Measurements from ENCODE around the gene BEST2.
A peak's percentile ranks its signal among the peaks of the same experiment; 100 is the strongest.

BEST2 gene

GRCh38 chr19:12754465-12755196 lies 3.0 kb downstream of the BEST2 start:
- no peak for TF ChIP-seq CTCF (IDR thresholded peaks at IDR 0.05)

- no peak for TF ChIP-seq CTCF (IDR thresholded peaks at IDR 0.05)
Measured at GRCh38 chr19:12756150-12756883, 4.7 kb downstream of the BEST2 start.

GRCh38 chr19:12757544-12758274 lies 6.1 kb downstream of the BEST2 start:
- peak; percentile 93 for TF ChIP-seq CTCF (IDR thresholded peaks at IDR 0.05)

- TF ChIP-seq CTCF (IDR thresholded peaks at IDR 0.05) = no peak
Measured at GRCh38 chr19:12759686-12760085, 8.1 kb downstream of the BEST2 start.

GRCh38 chr19:12763100-12763499 lies 11.5 kb downstream of the BEST2 start:
- TF ChIP-seq CTCF (IDR thresholded peaks at IDR 0.05) = no peak

GRCh38 chr19:12764698-12765097 lies 13.1 kb downstream of the BEST2 start:
- no peak for TF ChIP-seq CTCF (IDR thresholded peaks at IDR 0.05)

GRCh38 chr19:12766051-12766521 lies 14.5 kb downstream of the BEST2 start:
- TF ChIP-seq CTCF (IDR thresholded peaks at IDR 0.05) = peak; percentile 76
